ENCODE measurements around the gene EMC6. TPM values are rescaled to one million over a fixed set of nuclear protein-coding genes. Genes with fewer than 3 reads are reported as not detected.

EMC6 gene
- total and polyA plus RNA-seq, 2 of the 13 experiments (the other 11 are each of a cell fraction or from before 2014, with no cell fraction given) = 45.1 to 47.7 TPM

GRCh38 chr17:3695723-3696411 is 27.3 kb downstream of the EMC6 start, which contains the start of gene P2RX5 (continued):
- no peak for TF ChIP-seq ZBTB33 (CRISPR knock-in tag; IDR thresholded peaks at IDR 0.05)
- TF ChIP-seq ZMAT3 (CRISPR knock-in tag; conservative IDR thresholded peaks at IDR 0.05) = no peak
- no peak for TF ChIP-seq AKNA (CRISPR knock-in tag; IDR thresholded peaks at IDR 0.05; ENCODE audit: borderline replicate concordance)
- peak; percentile 48; the same call in 1 of the 2 replicates for TF ChIP-seq MYC (CRISPR knock-in tag; IDR thresholded peaks at IDR 0.05; ENCODE audit: borderline replicate concordance)
- peak; percentile 95 for TF ChIP-seq ZNF263 (CRISPR knock-in tag; IDR thresholded peaks at IDR 0.05)

Data from HepG2 (cell line).